WTC11 (cell line): ENCODE measurements around the gene RPL13A. TPM values are rescaled to one million over a fixed set of nuclear protein-coding genes. Genes with fewer than 3 reads are reported as not detected.

Experiments
- ATAC-seq: fragments of 200-7000 bp; cut with Tn5 transposase; 2 replicates; pipeline ENCODE4 v1.10.0; 2021; ENCODE audit warnings: mild to moderate bottlenecking, moderate library complexity
- CTCF ChIA-PET: fragments of 300-600 bp; sonication (Branson Sonifier 250); formaldehyde crosslinking; loops from one replicate; lab custom pipeline; 2021; ENCODE audit warnings: antibody characterized with exemption; lab: Charles Lee
- POLR2A ChIA-PET: fragments of 350-600 bp; sonication (Branson Sonifier 250); formaldehyde crosslinking; loops from one replicate; lab custom pipeline; 2021; ENCODE audit warnings: antibody characterized with exemption; lab: Charles Lee
- DNase-seq: peaks from one replicate; pipeline ENCODE4 v3.0.0; 2021; ENCODE audit warnings: low spot score
- H3K27ac Mint-ChIP-seq: 2 replicates; pipeline ENCODE4 v1.8.0; 2021; ENCODE audit warnings: mixed read lengths
- H3K27me3 Mint-ChIP-seq: 2 replicates; pipeline ENCODE4 v1.8.0; 2021; ENCODE audit warnings: low read depth, mild to moderate bottlenecking, moderate library complexity, mixed read lengths
- H3K36me3 Mint-ChIP-seq: 2 replicates; pipeline ENCODE4 v1.8.0; 2021; ENCODE audit warnings: mixed read lengths
- H3K4me1 Mint-ChIP-seq: 2 replicates; pipeline ENCODE4 v1.8.0; 2022; ENCODE audit warnings: mixed read lengths
- H3K4me3 Mint-ChIP-seq: 2 replicates; pipeline ENCODE4 v1.8.0; 2021; ENCODE audit warnings: mild to moderate bottlenecking, moderate library complexity, mixed read lengths
- H3K9me3 Mint-ChIP-seq: 2 replicates; pipeline ENCODE4 v1.8.0; 2021; ENCODE audit warnings: mixed read lengths
- CREM ChIP-seq: sonication (generic); formaldehyde crosslinking; IDR thresholded peaks from 2 replicates; pipeline ENCODE4 v1.8.1; 2022; ENCODE audit warnings: mild to moderate bottlenecking, missing genetic modification reagents, moderate library complexity
- ELF4 ChIP-seq: sonication (generic); formaldehyde crosslinking; IDR thresholded peaks from 2 replicates; pipeline ENCODE4 v1.8.1; 2022; ENCODE audit warnings: low read depth, mild to moderate bottlenecking, moderate library complexity, missing genetic modification reagents
- ETV6 ChIP-seq: sonication (generic); formaldehyde crosslinking; IDR thresholded peaks from 2 replicates; pipeline ENCODE4 v1.8.1; 2022; ENCODE audit warnings: mild to moderate bottlenecking, missing genetic modification reagents
- FOXJ3 ChIP-seq: sonication (generic); formaldehyde crosslinking; IDR thresholded peaks from 2 replicates; pipeline ENCODE4 v1.9.0; 2021; ENCODE audit warnings: missing genetic modification reagents, mild to moderate bottlenecking, borderline replicate concordance
- GRHL2 ChIP-seq: fragments of 250-450 bp; sonication (Bioruptor Pico); IDR thresholded peaks from 2 replicates; pipeline ENCODE4 v1.8.0; 2022; ENCODE audit warnings: mild to moderate bottlenecking, moderate library complexity; ENCODE audit not compliant: insufficient replicate concordance, severe bottlenecking
- KAT7 ChIP-seq: sonication (generic); formaldehyde crosslinking; IDR thresholded peaks from 2 replicates; pipeline ENCODE4 v1.8.1; 2023; ENCODE audit warnings: missing genetic modification reagents, mild to moderate bottlenecking, borderline replicate concordance
- NFATC4 ChIP-seq: fragments of 250-450 bp; sonication (Bioruptor Pico); IDR thresholded peaks from 2 replicates; pipeline ENCODE4 v1.9.0; 2021; ENCODE audit warnings: mild to moderate bottlenecking
- SMAD4 ChIP-seq: sonication (generic); formaldehyde crosslinking; IDR thresholded peaks from 2 replicates; pipeline ENCODE4 v1.8.0; 2022; ENCODE audit warnings: mild to moderate bottlenecking, missing genetic modification reagents
- TEAD4 ChIP-seq: sonication (generic); formaldehyde crosslinking; IDR thresholded peaks from 2 replicates; pipeline ENCODE4 v1.8.0; 2022; ENCODE audit warnings: mild to moderate bottlenecking, missing genetic modification reagents
- ZNF416 ChIP-seq: fragments of 250-450 bp; sonication (Bioruptor Pico); IDR thresholded peaks from 2 replicates; pipeline ENCODE4 v1.9.0; 2021; ENCODE audit warnings: mild to moderate bottlenecking, inconsistent platforms
- ZNF423 ChIP-seq: fragments of 250-450 bp; sonication (Bioruptor Pico); IDR thresholded peaks from 2 replicates; pipeline ENCODE4 v2.1.2; 2022; ENCODE audit warnings: mild to moderate bottlenecking, moderate library complexity
- total RNA-seq: library from RNA; stranded (reverse); gene quantifications from 3 replicates; pipeline ENCODE4 v1.2.3, GENCODE V29; 2021
- TF ChIP-seq, protein P1 (sequence below): sonication (generic); formaldehyde crosslinking; IDR thresholded peaks from 2 replicates; pipeline ENCODE4 v1.8.1; 2023; ENCODE audit warnings: mild to moderate bottlenecking, missing genetic modification reagents, borderline replicate concordance
- TF ChIP-seq, protein P2 (sequence below): sonication (generic); formaldehyde crosslinking; IDR thresholded peaks from 2 replicates; pipeline ENCODE4 v1.8.1; 2023; ENCODE audit warnings: mild to moderate bottlenecking, missing genetic modification reagents
- TF ChIP-seq, protein P3 (sequence below): sonication (generic); formaldehyde crosslinking; IDR thresholded peaks from 2 replicates; pipeline ENCODE4 v1.8.1; 2023; ENCODE audit warnings: mild to moderate bottlenecking, missing genetic modification reagents, moderate library complexity
- TF ChIP-seq, protein P4 (sequence below): sonication (generic); formaldehyde crosslinking; IDR thresholded peaks from 2 replicates; pipeline ENCODE4 v1.8.1; 2023; ENCODE audit warnings: mild to moderate bottlenecking, missing genetic modification reagents
- TF ChIP-seq, protein P5 (sequence below): fragments of 250-450 bp; sonication (Bioruptor Pico); IDR thresholded peaks from 2 replicates; pipeline ENCODE4 v2.1.2; 2022; ENCODE audit warnings: mild to moderate bottlenecking, moderate library complexity
- TF ChIP-seq, protein P6 (sequence below): sonication (generic); formaldehyde crosslinking; IDR thresholded peaks from 2 replicates; pipeline ENCODE4 v1.8.1; 2022; ENCODE audit warnings: low read depth, missing genetic modification reagents, borderline replicate concordance
- TF ChIP-seq, protein P7 (sequence below): fragments of 200-600 bp; IDR thresholded peaks from 2 replicates; pipeline ENCODE4 v1.8.0; 2022; ENCODE audit warnings: antibody characterized with exemption

RPL13A gene
- total RNA-seq, 1 experiment from 2014 or later, result 3,861 TPM

DNA sequence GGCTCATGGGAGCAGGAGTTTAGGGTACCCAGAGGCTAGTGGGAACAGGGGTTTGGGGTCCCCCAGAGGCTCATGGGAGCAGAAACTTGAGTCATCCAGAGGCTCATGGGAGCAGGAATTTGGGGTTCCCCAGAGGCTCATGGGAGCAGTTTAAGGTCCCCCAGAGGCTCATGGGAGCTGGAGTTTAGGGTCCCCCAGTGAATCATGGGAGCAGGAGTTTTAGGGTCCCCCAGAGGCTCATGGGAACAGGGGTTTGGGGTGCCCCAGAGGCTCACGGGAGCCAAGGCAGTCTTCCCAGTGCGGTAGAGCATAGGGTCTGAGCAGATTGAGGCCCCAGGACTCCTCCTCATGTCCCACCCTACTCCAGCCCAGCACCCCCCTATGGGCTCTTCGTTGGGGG is 22.0 kb upstream of the RPL13A start (continued):
- TF ChIP-seq, protein P1, sequence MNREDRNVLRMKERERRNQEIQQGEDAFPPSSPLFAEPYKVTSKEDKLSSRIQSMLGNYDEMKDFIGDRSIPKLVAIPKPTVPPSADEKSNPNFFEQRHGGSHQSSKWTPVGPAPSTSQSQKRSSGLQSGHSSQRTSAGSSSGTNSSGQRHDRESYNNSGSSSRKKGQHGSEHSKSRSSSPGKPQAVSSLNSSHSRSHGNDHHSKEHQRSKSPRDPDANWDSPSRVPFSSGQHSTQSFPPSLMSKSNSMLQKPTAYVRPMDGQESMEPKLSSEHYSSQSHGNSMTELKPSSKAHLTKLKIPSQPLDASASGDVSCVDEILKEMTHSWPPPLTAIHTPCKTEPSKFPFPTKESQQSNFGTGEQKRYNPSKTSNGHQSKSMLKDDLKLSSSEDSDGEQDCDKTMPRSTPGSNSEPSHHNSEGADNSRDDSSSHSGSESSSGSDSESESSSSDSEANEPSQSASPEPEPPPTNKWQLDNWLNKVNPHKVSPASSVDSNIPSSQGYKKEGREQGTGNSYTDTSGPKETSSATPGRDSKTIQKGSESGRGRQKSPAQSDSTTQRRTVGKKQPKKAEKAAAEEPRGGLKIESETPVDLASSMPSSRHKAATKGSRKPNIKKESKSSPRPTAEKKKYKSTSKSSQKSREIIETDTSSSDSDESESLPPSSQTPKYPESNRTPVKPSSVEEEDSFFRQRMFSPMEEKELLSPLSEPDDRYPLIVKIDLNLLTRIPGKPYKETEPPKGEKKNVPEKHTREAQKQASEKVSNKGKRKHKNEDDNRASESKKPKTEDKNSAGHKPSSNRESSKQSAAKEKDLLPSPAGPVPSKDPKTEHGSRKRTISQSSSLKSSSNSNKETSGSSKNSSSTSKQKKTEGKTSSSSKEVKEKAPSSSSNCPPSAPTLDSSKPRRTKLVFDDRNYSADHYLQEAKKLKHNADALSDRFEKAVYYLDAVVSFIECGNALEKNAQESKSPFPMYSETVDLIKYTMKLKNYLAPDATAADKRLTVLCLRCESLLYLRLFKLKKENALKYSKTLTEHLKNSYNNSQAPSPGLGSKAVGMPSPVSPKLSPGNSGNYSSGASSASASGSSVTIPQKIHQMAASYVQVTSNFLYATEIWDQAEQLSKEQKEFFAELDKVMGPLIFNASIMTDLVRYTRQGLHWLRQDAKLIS (CRISPR knock-in tag), result no peak
- TF ChIP-seq, protein P2, sequence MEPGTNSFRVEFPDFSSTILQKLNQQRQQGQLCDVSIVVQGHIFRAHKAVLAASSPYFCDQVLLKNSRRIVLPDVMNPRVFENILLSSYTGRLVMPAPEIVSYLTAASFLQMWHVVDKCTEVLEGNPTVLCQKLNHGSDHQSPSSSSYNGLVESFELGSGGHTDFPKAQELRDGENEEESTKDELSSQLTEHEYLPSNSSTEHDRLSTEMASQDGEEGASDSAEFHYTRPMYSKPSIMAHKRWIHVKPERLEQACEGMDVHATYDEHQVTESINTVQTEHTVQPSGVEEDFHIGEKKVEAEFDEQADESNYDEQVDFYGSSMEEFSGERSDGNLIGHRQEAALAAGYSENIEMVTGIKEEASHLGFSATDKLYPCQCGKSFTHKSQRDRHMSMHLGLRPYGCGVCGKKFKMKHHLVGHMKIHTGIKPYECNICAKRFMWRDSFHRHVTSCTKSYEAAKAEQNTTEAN (CRISPR knock-in tag), result no peak
- TF ChIP-seq CREM, result no peak
- no peak for TF ChIP-seq GRHL2 (CRISPR knock-in tag)

DNA sequence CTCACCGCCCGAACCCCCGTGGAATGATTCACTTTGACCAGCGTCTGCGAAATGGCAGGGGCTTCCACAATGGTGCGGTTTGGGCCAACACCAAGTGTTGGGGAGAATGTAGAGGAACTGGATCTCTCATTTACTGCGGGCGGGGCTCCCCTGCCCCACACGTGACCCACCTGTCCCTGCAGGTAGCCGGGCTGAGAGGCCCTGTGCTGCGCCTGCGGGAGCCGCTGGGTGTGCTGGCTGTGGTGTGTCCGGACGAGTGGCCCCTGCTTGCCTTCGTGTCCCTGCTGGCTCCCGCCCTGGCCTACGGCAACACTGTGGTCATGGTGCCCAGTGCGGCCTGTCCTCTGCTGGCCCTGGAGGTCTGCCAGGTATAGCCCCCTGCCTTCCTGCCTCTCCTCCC is 19.2 kb upstream of the RPL13A start:
- no peak for ATAC-seq
- no peak overlapping the region for H3K27ac Mint-ChIP-seq
- peaks cover 7% of the 10 kb centered on the region for H3K4me1 Mint-ChIP-seq
- TF ChIP-seq FOXJ3 (CRISPR knock-in tag), result no peak
- no peak for TF ChIP-seq NFATC4 (CRISPR knock-in tag)
- TF ChIP-seq, protein P3, sequence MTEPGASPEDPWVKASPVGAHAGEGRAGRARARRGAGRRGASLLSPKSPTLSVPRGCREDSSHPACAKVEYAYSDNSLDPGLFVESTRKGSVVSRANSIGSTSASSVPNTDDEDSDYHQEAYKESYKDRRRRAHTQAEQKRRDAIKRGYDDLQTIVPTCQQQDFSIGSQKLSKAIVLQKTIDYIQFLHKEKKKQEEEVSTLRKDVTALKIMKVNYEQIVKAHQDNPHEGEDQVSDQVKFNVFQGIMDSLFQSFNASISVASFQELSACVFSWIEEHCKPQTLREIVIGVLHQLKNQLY, result no peak
- TF ChIP-seq, protein P4, sequence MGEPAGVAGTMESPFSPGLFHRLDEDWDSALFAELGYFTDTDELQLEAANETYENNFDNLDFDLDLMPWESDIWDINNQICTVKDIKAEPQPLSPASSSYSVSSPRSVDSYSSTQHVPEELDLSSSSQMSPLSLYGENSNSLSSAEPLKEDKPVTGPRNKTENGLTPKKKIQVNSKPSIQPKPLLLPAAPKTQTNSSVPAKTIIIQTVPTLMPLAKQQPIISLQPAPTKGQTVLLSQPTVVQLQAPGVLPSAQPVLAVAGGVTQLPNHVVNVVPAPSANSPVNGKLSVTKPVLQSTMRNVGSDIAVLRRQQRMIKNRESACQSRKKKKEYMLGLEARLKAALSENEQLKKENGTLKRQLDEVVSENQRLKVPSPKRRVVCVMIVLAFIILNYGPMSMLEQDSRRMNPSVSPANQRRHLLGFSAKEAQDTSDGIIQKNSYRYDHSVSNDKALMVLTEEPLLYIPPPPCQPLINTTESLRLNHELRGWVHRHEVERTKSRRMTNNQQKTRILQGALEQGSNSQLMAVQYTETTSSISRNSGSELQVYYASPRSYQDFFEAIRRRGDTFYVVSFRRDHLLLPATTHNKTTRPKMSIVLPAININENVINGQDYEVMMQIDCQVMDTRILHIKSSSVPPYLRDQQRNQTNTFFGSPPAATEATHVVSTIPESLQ (CRISPR knock-in tag), result no peak
- no peak for TF ChIP-seq ZNF423
- TF ChIP-seq, all 79 proteins: peak for 0
- Mint-ChIP-seq H3K9me3 (no peaks in the 10 kb centered on the region), H3K27me3 (no peaks in the 10 kb centered on the region), H3K4me3 (no peak overlapping the region), H3K36me3 (peaks cover 2% of the 10 kb centered on the region; the same call in 1 of the 2 replicates)
- CTCF ChIA-PET, result interaction anchor here (1.2 to 1.7 kb wide), 5 partner anchors 13 to 141 kb away, joined by 3 to 7 read pairs (median 5); partner anchors contain the start of gene ALDH16A1
- DNase-seq, result no peak
- POLR2A ChIA-PET, result no interaction called here

DNA sequence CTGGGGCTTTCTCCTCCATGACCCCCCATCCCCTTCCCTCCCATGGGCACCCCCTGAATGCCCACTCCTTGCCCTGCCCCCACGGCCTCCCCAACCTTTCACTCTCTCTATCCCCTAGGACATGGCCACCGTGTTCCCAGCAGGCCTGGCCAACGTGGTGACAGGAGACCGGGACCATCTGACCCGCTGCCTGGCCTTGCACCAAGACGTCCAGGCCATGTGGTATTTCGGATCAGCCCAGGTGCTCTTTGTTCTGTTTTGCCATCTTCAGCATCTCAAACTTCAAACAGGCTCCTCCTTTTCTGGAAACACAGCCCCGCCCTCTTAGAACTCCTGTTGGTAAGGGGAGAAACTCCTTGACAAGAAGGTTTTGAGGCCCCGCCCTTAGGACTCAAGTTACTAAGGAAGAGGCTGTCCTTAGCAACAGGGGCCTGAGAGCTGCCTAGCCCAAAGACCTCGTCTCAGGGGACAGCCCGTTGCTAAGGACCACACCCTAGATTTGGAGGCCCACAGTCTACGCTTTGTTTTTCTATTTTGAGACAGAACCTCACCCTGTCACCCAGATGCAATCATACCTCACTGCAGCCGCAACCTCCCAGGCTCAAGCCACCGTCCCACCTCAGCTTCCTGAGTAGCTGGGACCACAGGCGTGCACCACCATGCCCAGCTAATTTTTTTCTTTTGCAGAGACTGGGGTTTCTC is 18.5 kb upstream of the RPL13A start:
- H3K27ac Mint-ChIP-seq, result peak overlapping the region; percentile 97
- peaks cover 7% of the 10 kb centered on the region for H3K4me1 Mint-ChIP-seq
- H3K27me3 Mint-ChIP-seq, result no peaks in the 10 kb centered on the region
- DNase-seq, result peak; percentile 85
- H3K4me3 Mint-ChIP-seq, result no peak overlapping the region
- peaks cover 2% of the 10 kb centered on the region; the same call in 1 of the 2 replicates for H3K36me3 Mint-ChIP-seq
- ChIA-PET CTCF (interaction anchor here (0.6 to 2.0 kb wide), 10 partner anchors 10 to 141 kb away, joined by 3 to 10 read pairs (median 5); partner anchors contain the start of gene ALDH16A1), POLR2A (interaction anchor here (1.1 kb wide), 1 partner anchor 27 kb away, joined by 3 read pairs; no protein-coding TSS in a partner anchor)
- ATAC-seq, result peak; percentile 90
- H3K9me3 Mint-ChIP-seq, result no peaks in the 10 kb centered on the region
- TF ChIP-seq, protein P5, sequence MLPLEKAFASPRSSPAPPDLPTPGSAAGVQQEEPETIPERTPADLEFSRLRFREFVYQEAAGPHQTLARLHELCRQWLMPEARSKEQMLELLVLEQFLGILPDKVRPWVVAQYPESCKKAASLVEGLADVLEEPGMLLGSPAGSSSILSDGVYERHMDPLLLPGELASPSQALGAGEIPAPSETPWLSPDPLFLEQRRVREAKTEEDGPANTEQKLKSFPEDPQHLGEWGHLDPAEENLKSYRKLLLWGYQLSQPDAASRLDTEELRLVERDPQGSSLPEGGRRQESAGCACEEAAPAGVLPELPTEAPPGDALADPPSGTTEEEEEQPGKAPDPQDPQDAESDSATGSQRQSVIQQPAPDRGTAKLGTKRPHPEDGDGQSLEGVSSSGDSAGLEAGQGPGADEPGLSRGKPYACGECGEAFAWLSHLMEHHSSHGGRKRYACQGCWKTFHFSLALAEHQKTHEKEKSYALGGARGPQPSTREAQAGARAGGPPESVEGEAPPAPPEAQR (CRISPR knock-in tag), result no peak
- TF ChIP-seq ZNF416 (CRISPR knock-in tag) (no peak), KAT7 (no peak), TEAD4 (no peak), SMAD4 (CRISPR knock-in tag) (no peak), ETV6 (CRISPR knock-in tag) (no peak), ELF4 (CRISPR knock-in tag) (no peak)
- TF ChIP-seq, protein P6, sequence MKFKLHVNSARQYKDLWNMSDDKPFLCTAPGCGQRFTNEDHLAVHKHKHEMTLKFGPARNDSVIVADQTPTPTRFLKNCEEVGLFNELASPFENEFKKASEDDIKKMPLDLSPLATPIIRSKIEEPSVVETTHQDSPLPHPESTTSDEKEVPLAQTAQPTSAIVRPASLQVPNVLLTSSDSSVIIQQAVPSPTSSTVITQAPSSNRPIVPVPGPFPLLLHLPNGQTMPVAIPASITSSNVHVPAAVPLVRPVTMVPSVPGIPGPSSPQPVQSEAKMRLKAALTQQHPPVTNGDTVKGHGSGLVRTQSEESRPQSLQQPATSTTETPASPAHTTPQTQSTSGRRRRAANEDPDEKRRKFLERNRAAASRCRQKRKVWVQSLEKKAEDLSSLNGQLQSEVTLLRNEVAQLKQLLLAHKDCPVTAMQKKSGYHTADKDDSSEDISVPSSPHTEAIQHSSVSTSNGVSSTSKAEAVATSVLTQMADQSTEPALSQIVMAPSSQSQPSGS (CRISPR knock-in tag), result no peak
- TF ChIP-seq, protein P7, sequence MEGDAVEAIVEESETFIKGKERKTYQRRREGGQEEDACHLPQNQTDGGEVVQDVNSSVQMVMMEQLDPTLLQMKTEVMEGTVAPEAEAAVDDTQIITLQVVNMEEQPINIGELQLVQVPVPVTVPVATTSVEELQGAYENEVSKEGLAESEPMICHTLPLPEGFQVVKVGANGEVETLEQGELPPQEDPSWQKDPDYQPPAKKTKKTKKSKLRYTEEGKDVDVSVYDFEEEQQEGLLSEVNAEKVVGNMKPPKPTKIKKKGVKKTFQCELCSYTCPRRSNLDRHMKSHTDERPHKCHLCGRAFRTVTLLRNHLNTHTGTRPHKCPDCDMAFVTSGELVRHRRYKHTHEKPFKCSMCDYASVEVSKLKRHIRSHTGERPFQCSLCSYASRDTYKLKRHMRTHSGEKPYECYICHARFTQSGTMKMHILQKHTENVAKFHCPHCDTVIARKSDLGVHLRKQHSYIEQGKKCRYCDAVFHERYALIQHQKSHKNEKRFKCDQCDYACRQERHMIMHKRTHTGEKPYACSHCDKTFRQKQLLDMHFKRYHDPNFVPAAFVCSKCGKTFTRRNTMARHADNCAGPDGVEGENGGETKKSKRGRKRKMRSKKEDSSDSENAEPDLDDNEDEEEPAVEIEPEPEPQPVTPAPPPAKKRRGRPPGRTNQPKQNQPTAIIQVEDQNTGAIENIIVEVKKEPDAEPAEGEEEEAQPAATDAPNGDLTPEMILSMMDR, result no peak
